ENCODE results near the gene MAST4. TPM values are rescaled to one million over a fixed set of nuclear protein-coding genes. Genes with fewer than 3 reads are reported as not detected.

The MAST4 gene
- total RNA-seq, 1 experiment from 2014 or later = 1.5 TPM

DNA sequence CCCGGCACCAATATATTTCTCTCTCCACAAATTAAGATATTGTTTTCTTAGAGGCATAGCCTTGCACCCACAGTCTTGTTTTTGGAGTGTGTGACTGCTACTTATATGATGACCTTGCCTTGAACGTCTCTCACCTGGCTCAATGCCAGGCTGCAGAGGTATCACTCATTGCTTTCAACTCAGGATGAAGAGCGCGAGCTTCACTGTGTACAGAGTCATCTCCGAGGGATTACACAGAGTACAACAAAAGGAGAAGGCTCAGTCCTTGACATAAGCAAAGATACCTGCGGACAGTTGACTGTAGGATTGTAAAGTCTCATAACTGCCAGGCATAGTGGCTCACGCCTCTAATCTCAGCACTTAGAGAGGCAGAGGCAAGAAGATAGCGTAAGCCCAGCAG, 546.6 kb downstream of the MAST4 start:
- DNase-seq (ENCODE audit: extremely low read depth, low read depth) = no peak

DNA sequence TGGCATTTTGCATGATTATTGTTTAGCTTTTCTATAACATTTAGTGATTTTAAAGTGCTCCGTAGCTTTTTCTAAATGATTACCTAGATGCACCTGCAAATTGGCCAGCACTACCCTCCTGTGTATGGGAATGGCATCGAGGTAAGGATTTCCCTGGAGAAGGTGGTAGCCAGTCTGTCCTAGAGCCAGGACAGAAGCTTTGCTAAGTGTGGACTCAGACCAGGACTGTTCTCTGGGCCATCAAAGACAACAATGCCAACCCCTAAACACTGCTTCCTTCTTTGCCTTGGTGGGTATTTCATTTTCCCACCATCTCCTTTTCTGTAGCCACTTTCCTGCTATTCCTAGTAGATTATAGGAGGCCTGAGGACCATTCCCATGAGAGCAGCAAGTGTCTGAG, 547.4 kb downstream of the MAST4 start:
- no peak for DNase-seq (ENCODE audit: extremely low read depth, low read depth)

- no peak for DNase-seq (ENCODE audit: extremely low read depth, low read depth)
Observed at GRCh38 chr5:67144183-67144639, 548.0 kb downstream of the MAST4 start.

- no peak for DNase-seq (ENCODE audit: extremely low read depth, low read depth)
Observed at GRCh38 chr5:67146574-67146973, 550.4 kb downstream of the MAST4 start.

DNA sequence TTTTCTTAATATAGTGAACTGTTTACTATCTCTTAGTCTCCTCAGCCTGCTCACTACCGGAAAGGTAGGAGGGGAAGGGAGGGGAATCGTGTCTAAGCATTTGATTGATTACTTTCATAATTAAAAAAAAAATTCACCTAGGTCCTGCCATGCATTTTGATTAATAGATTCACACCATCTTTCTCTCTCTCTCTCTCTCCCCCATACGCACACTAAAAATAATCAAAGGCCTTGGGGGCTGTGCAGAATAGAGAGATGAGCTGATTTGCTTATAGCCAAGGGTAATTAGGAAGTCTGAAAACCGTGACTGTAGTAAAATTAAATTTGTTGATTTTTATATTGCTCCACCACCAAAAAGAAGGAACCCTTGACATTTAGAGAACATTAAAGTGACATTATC, 550.8 kb downstream of the MAST4 start:
- DNase-seq (ENCODE audit: extremely low read depth, low read depth) = no peak

GRCh38 chr5:67147760-67148159, 551.6 kb downstream of the MAST4 start:
- no peak for DNase-seq (ENCODE audit: extremely low read depth, low read depth)

- no peak for DNase-seq (ENCODE audit: extremely low read depth, low read depth)
Observed at GRCh38 chr5:67149057-67149950, 553.1 kb downstream of the MAST4 start.

GRCh38 chr5:67149951-67150523, 553.8 kb downstream of the MAST4 start:
- no peak for DNase-seq (ENCODE audit: extremely low read depth, low read depth)

DNA sequence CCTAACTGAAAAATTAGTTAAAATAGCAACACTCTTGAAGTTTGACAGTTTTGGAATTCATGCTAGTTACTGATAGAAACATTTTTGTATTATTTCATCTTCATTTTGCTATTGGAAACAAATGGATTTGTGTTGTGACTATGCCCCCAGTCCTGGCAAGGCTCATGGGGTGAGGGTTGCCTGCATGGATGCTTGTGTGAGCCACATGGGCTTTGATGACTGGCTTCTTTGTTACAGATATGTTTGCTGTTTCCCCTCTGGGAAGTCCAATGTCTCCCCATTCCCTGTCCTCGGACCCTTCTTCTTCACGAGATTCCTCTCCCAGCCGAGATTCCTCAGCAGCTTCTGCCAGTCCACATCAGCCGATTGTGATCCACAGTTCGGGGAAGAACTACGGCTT, 556.2 kb downstream of the MAST4 start:
- DNase-seq (ENCODE audit: extremely low read depth, low read depth) = no peak

- DNase-seq (ENCODE audit: extremely low read depth, low read depth) = no peak
Observed at GRCh38 chr5:67153292-67153691, 557.1 kb downstream of the MAST4 start.

DNA sequence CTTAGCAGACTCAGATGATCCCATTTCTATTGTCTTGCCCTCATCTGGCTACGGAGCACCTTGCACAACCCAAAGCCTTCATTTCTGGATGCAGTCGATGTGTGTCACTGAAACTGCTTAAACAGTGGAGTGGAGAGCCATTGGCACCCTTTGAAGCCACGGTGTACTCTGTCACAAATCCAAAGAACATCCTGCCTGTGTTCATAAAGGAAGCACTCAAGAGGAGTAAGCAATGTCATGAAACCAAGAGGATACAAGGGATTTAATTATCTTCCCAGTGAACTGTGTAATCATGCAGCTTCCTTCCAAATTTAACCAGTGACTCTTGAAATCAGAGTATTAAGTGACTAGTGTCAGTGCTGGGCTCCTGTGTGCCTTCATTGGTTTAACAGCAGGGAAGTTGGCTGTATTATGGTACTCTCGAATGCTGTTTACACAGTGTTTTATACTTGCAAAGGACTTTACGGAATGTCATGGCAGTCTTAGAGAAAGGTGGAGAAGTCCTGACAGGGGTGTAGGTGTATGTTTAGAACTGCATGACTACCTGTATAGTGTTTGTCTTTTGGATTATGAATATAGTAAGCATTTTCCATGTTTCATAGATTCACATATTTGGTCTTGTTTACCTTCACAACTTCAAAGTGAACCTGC, 558.5 kb downstream of the MAST4 start:
- no peak for DNase-seq (ENCODE audit: extremely low read depth, low read depth)

GRCh38 chr5:67156976-67157583, 560.9 kb downstream of the MAST4 start:
- DNase-seq (ENCODE audit: extremely low read depth, low read depth) = peak; percentile 32

GRCh38 chr5:67160272-67160671, 564.1 kb downstream of the MAST4 start:
- no peak for DNase-seq (ENCODE audit: extremely low read depth, low read depth)

DNA sequence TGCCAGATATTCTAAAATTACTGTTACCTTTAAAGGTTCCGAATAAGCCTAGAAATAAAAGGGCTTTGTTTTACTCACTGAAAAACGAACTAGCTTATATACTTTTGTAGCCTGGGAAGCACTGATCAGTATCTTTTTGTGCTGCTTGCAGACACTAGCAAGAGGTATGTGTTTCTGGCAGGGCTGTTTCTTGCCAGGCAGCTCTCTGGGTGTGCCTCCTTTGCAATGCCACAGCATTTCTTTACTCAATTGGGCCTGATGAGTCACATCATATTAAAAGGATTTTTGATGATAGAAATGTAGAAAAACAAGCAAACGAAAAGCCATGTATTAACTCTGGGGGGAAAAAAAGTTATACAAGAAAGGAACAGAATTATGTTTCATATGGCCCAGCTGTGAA, 564.8 kb downstream of the MAST4 start:
- peak; percentile 9 for DNase-seq (ENCODE audit: extremely low read depth, low read depth)

- DNase-seq (ENCODE audit: extremely low read depth, low read depth) = no peak
Observed at GRCh38 chr5:67161767-67162166, 565.6 kb downstream of the MAST4 start.

DNA sequence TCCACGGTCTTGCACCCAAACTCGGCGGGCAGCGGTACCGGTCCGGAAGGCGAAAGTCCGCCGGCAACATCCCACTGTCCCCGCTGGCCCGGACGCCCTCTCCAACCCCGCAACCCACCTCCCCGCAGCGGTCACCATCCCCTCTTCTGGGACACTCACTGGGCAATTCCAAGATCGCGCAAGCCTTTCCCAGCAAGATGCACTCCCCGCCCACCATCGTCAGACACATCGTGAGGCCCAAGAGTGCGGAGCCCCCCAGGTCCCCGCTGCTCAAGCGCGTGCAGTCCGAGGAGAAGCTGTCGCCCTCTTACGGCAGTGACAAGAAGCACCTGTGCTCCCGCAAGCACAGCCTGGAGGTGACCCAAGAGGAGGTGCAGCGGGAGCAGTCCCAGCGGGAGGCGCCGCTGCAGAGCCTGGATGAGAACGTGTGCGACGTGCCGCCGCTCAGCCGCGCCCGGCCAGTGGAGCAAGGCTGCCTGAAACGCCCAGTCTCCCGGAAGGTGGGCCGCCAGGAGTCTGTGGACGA, 567.1 kb downstream of the MAST4 start:
- no peak for DNase-seq (ENCODE audit: extremely low read depth, low read depth)

DNA sequence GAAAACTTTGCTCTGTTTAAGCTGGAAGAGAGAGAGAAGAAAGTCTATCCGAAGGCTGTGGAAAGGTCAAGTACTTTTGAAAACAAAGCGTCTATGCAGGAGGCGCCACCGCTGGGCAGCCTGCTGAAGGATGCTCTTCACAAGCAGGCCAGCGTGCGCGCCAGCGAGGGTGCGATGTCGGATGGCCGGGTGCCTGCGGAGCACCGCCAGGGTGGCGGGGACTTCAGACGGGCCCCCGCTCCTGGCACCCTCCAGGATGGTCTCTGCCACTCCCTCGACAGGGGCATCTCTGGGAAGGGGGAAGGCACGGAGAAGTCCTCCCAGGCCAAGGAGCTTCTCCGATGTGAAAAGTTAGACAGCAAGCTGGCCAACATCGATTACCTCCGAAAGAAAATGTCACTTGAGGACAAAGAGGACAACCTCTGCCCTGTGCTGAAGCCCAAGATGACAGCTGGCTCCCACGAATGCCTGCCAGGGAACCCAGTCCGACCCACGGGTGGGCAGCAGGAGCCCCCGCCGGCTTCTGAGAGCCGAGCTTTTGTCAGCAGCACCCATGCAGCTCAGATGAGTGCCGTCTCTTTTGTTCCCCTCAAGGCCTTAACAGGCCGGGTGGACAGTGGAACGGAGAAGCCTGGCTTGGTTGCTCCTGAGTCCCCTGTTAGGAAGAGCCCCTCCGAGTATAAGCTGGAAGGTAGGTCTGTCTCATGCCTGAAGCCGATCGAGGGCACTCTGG, 567.8 kb downstream of the MAST4 start:
- no peak for DNase-seq (ENCODE audit: extremely low read depth, low read depth)

GRCh38 chr5:67164856-67165525, 568.8 kb downstream of the MAST4 start:
- no peak for DNase-seq (ENCODE audit: extremely low read depth, low read depth)

- peak; percentile 86 for DNase-seq (ENCODE audit: extremely low read depth, low read depth)
Observed at GRCh38 chr5:67165526-67166459, 569.6 kb downstream of the MAST4 start.
